Measurements from ENCODE around the gene TEAD1. TPM values are rescaled to one million over a fixed set of nuclear protein-coding genes. Genes with fewer than 3 reads are reported as not detected.

TEAD1 gene
- total and polyA plus RNA-seq, 9 of the 15 experiments (the other 6 are each of a cell fraction or from before 2014, with no cell fraction given), result 1.7 to 17.7 (median 10.8) TPM

GRCh38 chr11:12842933-12843636, 168.9 kb downstream of the TEAD1 start (continued):
- TF ChIP-seq FOXP4 (CRISPR knock-in tag; IDR thresholded peaks at IDR 0.05; ENCODE audit: borderline replicate concordance) (no peak), U2AF2 (optimal IDR thresholded peaks at IDR 0.05; ENCODE audit: low read depth, low read length) (no peak), ZBTB11 (CRISPR knock-in tag; IDR thresholded peaks at IDR 0.05) (no peak), SPI1 (IDR thresholded peaks at IDR 0.05; ENCODE audit: borderline replicate concordance, low read depth, low read length) (no peak), RBM25 (IDR thresholded peaks at IDR 0.05; ENCODE audit: low read depth, low read length, severe bottlenecking) (no peak), TRIM28 (IDR thresholded peaks at IDR 0.05) (no peak), SFPQ (IDR thresholded peaks at IDR 0.05; ENCODE audit: low read depth, low read length) (no peak), CBX2 (IDR thresholded peaks at IDR 0.05; ENCODE audit: insufficient read depth, low read length, poor library complexity, severe bottlenecking) (no peak), ZBTB1 (CRISPR knock-in tag; IDR thresholded peaks at IDR 0.05; ENCODE audit: borderline replicate concordance, low read depth) (no peak)
